D341Med (cell line): Measurements from ENCODE around the gene PTPRT.
"Not testable (repeated sequence)": the region's sequence is repeated elsewhere in the genome, so short reads cannot be mapped to it uniquely, and the experiment has no call there.

Source experiments
- DNase-seq: peaks from one replicate; pipeline ENCODE4 v3.0.0; 2012; ENCODE audit warnings: low spot score

Gene PTPRT

GRCh38 chr20:42281801-42282200, 907.9 kb downstream of the PTPRT start:
- DNase-seq, result no peak

- DNase-seq, result no peak
These were observed 912.7 kb downstream of the PTPRT start for GRCh38 chr20:42276718-42277602.

GRCh38 chr20:42274986-42275385, 914.7 kb downstream of the PTPRT start:
- DNase-seq, result no peak

GRCh38 chr20:42272516-42272915, 917.2 kb downstream of the PTPRT start:
- no peak for DNase-seq

GRCh38 chr20:42270539-42270938, 919.2 kb downstream of the PTPRT start:
- DNase-seq, result no peak

- DNase-seq, result no peak
These were observed 921.8 kb downstream of the PTPRT start for GRCh38 chr20:42267793-42268384.

GRCh38 chr20:42261766-42262270, 927.9 kb downstream of the PTPRT start:
- peak; percentile 55 for DNase-seq

- DNase-seq, result peak; percentile 86
These were observed 929.5 kb downstream of the PTPRT start for GRCh38 chr20:42260184-42260583.

GRCh38 chr20:42259389-42259788, 930.3 kb downstream of the PTPRT start:
- no peak for DNase-seq

GRCh38 chr20:42258564-42259302, 931.0 kb downstream of the PTPRT start:
- DNase-seq, result no peak

- no peak for DNase-seq
These were observed 933.9 kb downstream of the PTPRT start for GRCh38 chr20:42255821-42256220.

GRCh38 chr20:42254673-42255072, 935.0 kb downstream of the PTPRT start:
- no peak for DNase-seq

GRCh38 chr20:42252116-42252515, 937.6 kb downstream of the PTPRT start:
- no peak for DNase-seq

- no peak for DNase-seq
These were observed 970.9 kb downstream of the PTPRT start for GRCh38 chr20:42218621-42219374.

- DNase-seq, result no peak
These were observed 975.6 kb downstream of the PTPRT start for GRCh38 chr20:42214074-42214473.

- no peak for DNase-seq
These were observed 977.3 kb downstream of the PTPRT start for GRCh38 chr20:42212391-42212790.

GRCh38 chr20:42206557-42206956, 983.1 kb downstream of the PTPRT start:
- DNase-seq, result not testable (repeated sequence)

GRCh38 chr20:42204109-42204660, 985.5 kb downstream of the PTPRT start:
- DNase-seq, result peak; percentile 42

GRCh38 chr20:42197599-42197998, 992.1 kb downstream of the PTPRT start:
- no peak for DNase-seq

GRCh38 chr20:42193119-42193518, 996.6 kb downstream of the PTPRT start:
- no peak for DNase-seq

GRCh38 chr20:42192321-42192720, 997.4 kb downstream of the PTPRT start:
- DNase-seq, result no peak
